ENCODE results near the gene RHOH. TPM values are rescaled to one million over a fixed set of nuclear protein-coding genes. Genes with fewer than 3 reads are reported as not detected.

The RHOH gene
- total and polyA plus RNA-seq, 10 of the 15 experiments (the other 5 are each of a cell fraction or from before 2014, with no cell fraction given) = 46.5 to 120 (median 57.9) TPM

DNA sequence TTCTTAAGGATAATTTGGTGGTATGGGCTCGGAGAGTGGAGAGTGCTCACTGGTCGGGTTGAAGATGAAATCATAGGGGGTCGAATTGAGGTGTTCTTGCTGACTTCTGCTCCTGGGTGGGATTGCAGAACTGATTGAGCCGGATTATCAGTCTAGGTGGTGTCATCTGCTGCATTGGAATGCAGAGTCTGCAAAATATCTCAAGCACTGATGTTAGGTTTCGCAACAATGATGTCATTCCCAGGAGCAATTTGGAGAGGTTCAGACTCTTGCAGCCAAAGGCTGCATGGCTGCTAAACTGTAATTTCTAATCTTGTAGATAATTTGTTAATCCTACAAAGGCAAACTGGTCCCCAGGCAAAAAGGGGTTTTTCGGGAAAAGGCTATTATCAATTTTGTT lies 67.7 kb downstream of the RHOH start:
- ATAC-seq = no peak

More for the DNA sequence above, 67.7 kb downstream of the RHOH start:
- H3K27me3 ChIP-seq (replicated peaks in 1 of 2; ENCODE audit: control insufficient read depth in 2 of 2, insufficient read depth in 2 of 2, low read length in 1 of 2) = no peaks in the 10 kb centered on the region
- RAD21 ChIA-PET (ENCODE audit: unreplicated experiment) = no interaction called here
- H4K20me1 ChIP-seq (ENCODE audit: control insufficient read depth, insufficient read depth) = no peaks in the 10 kb centered on the region
- H3K4me3 ChIP-seq = no peak overlapping the region
- in situ Hi-C loops (cut with MboI) (no loop called here), intact Hi-C loops (cut with micrococcal nuclease; ENCODE audit: unreplicated experiment) (no loop called here)
- H3K4me1 ChIP-seq (ENCODE audit: control insufficient read depth, insufficient read depth, low read length) = peaks cover 9% of the 10 kb centered on the region
- H3K79me2 ChIP-seq (ENCODE audit: control insufficient read depth, insufficient read depth, low read length) = no peaks in the 10 kb centered on the region
- no peak overlapping the region for H3K4me2 ChIP-seq (ENCODE audit: control insufficient read depth, insufficient read depth)
- no TSS peak for BruUV-seq (replicated peaks)
- CTCF ChIA-PET = no interaction called here
- SMC1A ChIA-PET (ENCODE audit: uncharacterized antibody, unreplicated experiment) = no interaction called here
- 71% methylated on average over 6 of the region's 6 CpGs for WGBS (ENCODE audit: insufficient coverage, insufficient replicate concordance, low lambda C conversion rate, missing lambda C conversion rate)
- TF ChIP-seq, protein P1, sequence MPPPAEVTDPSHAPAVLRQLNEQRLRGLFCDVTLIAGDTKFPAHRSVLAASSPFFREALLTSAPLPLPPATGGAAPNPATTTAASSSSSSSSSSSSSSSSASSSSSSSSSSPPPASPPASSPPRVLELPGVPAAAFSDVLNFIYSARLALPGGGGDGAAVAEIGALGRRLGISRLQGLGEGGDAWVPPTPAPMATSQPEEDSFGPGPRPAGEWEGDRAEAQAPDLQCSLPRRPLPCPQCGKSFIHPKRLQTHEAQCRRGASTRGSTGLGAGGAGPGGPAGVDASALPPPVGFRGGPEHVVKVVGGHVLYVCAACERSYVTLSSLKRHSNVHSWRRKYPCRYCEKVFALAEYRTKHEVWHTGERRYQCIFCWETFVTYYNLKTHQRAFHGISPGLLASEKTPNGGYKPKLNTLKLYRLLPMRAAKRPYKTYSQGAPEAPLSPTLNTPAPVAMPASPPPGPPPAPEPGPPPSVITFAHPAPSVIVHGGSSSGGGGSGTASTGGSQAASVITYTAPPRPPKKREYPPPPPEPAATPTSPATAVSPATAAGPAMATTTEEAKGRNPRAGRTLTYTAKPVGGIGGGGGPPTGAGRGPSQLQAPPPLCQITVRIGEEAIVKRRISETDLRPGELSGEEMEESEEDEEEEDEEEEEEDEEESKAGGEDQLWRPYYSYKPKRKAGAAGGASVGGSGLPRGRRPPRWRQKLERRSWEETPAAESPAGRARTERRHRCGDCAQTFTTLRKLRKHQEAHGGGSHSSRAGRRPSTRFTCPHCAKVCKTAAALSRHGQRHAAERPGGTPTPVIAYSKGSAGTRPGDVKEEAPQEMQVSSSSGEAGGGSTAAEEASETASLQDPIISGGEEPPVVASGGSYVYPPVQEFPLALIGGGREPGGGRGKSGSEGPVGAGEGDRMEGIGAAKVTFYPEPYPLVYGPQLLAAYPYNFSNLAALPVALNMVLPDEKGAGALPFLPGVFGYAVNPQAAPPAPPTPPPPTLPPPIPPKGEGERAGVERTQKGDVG (CRISPR knock-in tag; IDR thresholded peaks at IDR 0.05) = no peak
- TF ChIP-seq CHD1 (IDR thresholded peaks at IDR 0.05; ENCODE audit: low read depth, low read length) (no peak), ASH2L (IDR thresholded peaks at IDR 0.05; ENCODE audit: borderline replicate concordance, low read depth) (no peak), STAT1 (conservative IDR thresholded peaks at IDR 0.05) (no peak), SUZ12 (IDR thresholded peaks at IDR 0.05; ENCODE audit: unreplicated experiment) (no peak), MEF2B (IDR thresholded peaks at IDR 0.05; ENCODE audit: partially characterized antibody, poor library complexity, severe bottlenecking) (no peak), NR2C2 (IDR thresholded peaks at IDR 0.05; ENCODE audit: borderline replicate concordance, control insufficient read depth, insufficient read length, low read depth) (no peak)
- TF ChIP-seq, protein P2, sequence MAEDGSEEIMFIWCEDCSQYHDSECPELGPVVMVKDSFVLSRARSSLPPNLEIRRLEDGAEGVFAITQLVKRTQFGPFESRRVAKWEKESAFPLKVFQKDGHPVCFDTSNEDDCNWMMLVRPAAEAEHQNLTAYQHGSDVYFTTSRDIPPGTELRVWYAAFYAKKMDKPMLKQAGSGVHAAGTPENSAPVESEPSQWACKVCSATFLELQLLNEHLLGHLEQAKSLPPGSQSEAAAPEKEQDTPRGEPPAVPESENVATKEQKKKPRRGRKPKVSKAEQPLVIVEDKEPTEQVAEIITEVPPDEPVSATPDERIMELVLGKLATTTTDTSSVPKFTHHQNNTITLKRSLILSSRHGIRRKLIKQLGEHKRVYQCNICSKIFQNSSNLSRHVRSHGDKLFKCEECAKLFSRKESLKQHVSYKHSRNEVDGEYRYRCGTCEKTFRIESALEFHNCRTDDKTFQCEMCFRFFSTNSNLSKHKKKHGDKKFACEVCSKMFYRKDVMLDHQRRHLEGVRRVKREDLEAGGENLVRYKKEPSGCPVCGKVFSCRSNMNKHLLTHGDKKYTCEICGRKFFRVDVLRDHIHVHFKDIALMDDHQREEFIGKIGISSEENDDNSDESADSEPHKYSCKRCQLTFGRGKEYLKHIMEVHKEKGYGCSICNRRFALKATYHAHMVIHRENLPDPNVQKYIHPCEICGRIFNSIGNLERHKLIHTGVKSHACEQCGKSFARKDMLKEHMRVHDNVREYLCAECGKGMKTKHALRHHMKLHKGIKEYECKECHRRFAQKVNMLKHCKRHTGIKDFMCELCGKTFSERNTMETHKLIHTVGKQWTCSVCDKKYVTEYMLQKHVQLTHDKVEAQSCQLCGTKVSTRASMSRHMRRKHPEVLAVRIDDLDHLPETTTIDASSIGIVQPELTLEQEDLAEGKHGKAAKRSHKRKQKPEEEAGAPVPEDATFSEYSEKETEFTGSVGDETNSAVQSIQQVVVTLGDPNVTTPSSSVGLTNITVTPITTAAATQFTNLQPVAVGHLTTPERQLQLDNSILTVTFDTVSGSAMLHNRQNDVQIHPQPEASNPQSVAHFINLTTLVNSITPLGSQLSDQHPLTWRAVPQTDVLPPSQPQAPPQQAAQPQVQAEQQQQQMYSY (CRISPR knock-in tag; IDR thresholded peaks at IDR 0.05) = no peak
- POLR2A ChIA-PET = interaction anchor here (1.2 kb wide), 1 partner anchor 42 kb away, joined by 3 read pairs; no protein-coding TSS in a partner anchor
- no peak overlapping the region for H2AFZ ChIP-seq (ENCODE audit: control insufficient read depth, low read depth, low read length)
- H3K9me3 ChIP-seq (replicated peaks; ENCODE audit: control insufficient read depth, insufficient read depth, low read length) = no peaks in the 10 kb centered on the region
- H3K9ac ChIP-seq (ENCODE audit: control insufficient read depth, insufficient read depth, low read length) = no peak overlapping the region
- FAIRE-seq (no peak), DNase-seq (ENCODE audit: low read depth, low spot score) (no peak)
- no peak overlapping the region for H3K27ac ChIP-seq (ENCODE audit: control insufficient read depth, insufficient read depth)
- no peaks in the 10 kb centered on the region for H3K36me3 ChIP-seq (ENCODE audit: control insufficient read depth in 2 of 2, insufficient read depth in 2 of 2, low read length in 1 of 2)

All from GM12878 (cell line).